Measurements from ENCODE around the gene GRIK1. TPM values are rescaled to one million over a fixed set of nuclear protein-coding genes. Genes with fewer than 3 reads are reported as not detected.
"Not testable (repeated sequence)": the region's sequence is repeated elsewhere in the genome, so short reads cannot be mapped to it uniquely, and the experiment has no call there.

GRIK1 gene
- total RNA-seq = not detected

GRCh38 chr21:29939924-29940275, at the start of gene GRIK1:
Gene GRIK1 (minus strand): TSS chr21:29939996.
- no peaks in the 10 kb centered on the region for H3K36me3 Mint-ChIP-seq (ENCODE audit: low read depth)
- H3K9me3 Mint-ChIP-seq = peaks cover 3% of the 10 kb centered on the region
- no peak within 1 kb of the TSS for H3K4me3 Mint-ChIP-seq
- CTCF ChIA-PET = no interaction called here
- POLR2A ChIA-PET = no interaction called here
- DNase-seq = no peak
- H3K27me3 Mint-ChIP-seq = peaks cover 22% of the 10 kb centered on the region
- H3K4me1 Mint-ChIP-seq = no peaks in the 10 kb centered on the region
- H3K27ac Mint-ChIP-seq = no peak within 1 kb of the TSS

GRCh38 chr21:29987762-29988161, 48.0 kb upstream of the GRIK1 start:
- H3K4me1 Mint-ChIP-seq = no peaks in the 10 kb centered on the region
- H3K9me3 Mint-ChIP-seq = peaks cover 12% of the 10 kb centered on the region
- H3K27me3 Mint-ChIP-seq = no peaks in the 10 kb centered on the region
- no peaks in the 10 kb centered on the region for H3K36me3 Mint-ChIP-seq (ENCODE audit: low read depth)
- CTCF ChIA-PET = no interaction called here
- no peak overlapping the region for H3K4me3 Mint-ChIP-seq
- POLR2A ChIA-PET = no interaction called here
- no peak overlapping the region for H3K27ac Mint-ChIP-seq
- DNase-seq = no peak

GRCh38 chr21:29985866-29986265, 46.1 kb upstream of the GRIK1 start:
- ChIA-PET POLR2A (no interaction called here), CTCF (no interaction called here)
- no peak for DNase-seq
- Mint-ChIP-seq H3K4me3 (no peak overlapping the region), H3K27me3 (no peaks in the 10 kb centered on the region), H3K9me3 (peaks cover 7% of the 10 kb centered on the region), H3K4me1 (no peaks in the 10 kb centered on the region), H3K36me3 (ENCODE audit: low read depth) (no peaks in the 10 kb centered on the region), H3K27ac (no peak overlapping the region)

- no peak for DNase-seq
- no peaks in the 10 kb centered on the region for H3K36me3 Mint-ChIP-seq (ENCODE audit: low read depth)
- no peaks in the 10 kb centered on the region for H3K27me3 Mint-ChIP-seq
- CTCF ChIA-PET = no interaction called here
- H3K4me1 Mint-ChIP-seq = no peaks in the 10 kb centered on the region
- no peak overlapping the region for H3K4me3 Mint-ChIP-seq
- no peak overlapping the region for H3K27ac Mint-ChIP-seq
- peaks cover 1% of the 10 kb centered on the region for H3K9me3 Mint-ChIP-seq
- POLR2A ChIA-PET = no interaction called here
Observed at GRCh38 chr21:29979043-29979442, 39.2 kb upstream of the GRIK1 start.

- no peaks in the 10 kb centered on the region for H3K27me3 Mint-ChIP-seq
- no peak overlapping the region for H3K4me3 Mint-ChIP-seq
- DNase-seq = no peak
- H3K27ac Mint-ChIP-seq = no peak overlapping the region
- CTCF ChIA-PET = no interaction called here
- H3K9me3 Mint-ChIP-seq = peaks cover 2% of the 10 kb centered on the region
- no peaks in the 10 kb centered on the region for H3K36me3 Mint-ChIP-seq (ENCODE audit: low read depth)
- no peaks in the 10 kb centered on the region for H3K4me1 Mint-ChIP-seq
- POLR2A ChIA-PET = no interaction called here
Observed at GRCh38 chr21:29975776-29976175, 36.0 kb upstream of the GRIK1 start.

GRCh38 chr21:29973258-29973657, 33.5 kb upstream of the GRIK1 start:
- CTCF ChIA-PET = no interaction called here
- no peaks in the 10 kb centered on the region for H3K4me1 Mint-ChIP-seq

GRCh38 chr21:29961291-29962027, 21.7 kb upstream of the GRIK1 start:
- CTCF ChIA-PET = no interaction called here
- H3K36me3 Mint-ChIP-seq (ENCODE audit: low read depth) = no peaks in the 10 kb centered on the region
- POLR2A ChIA-PET = no interaction called here
- no peaks in the 10 kb centered on the region for H3K4me1 Mint-ChIP-seq
- DNase-seq = no peak
- H3K4me3 Mint-ChIP-seq = no peak overlapping the region
- no peaks in the 10 kb centered on the region for H3K27me3 Mint-ChIP-seq
- H3K9me3 Mint-ChIP-seq = peaks cover 2% of the 10 kb centered on the region
- H3K27ac Mint-ChIP-seq = no peak overlapping the region

More at GRCh38 chr21:29973258-29973657, 33.5 kb upstream of the GRIK1 start:
- peaks cover 2% of the 10 kb centered on the region for H3K9me3 Mint-ChIP-seq
- DNase-seq = no peak
- no peak overlapping the region for H3K4me3 Mint-ChIP-seq
- no peaks in the 10 kb centered on the region for H3K27me3 Mint-ChIP-seq
- no peak overlapping the region for H3K27ac Mint-ChIP-seq
- no peaks in the 10 kb centered on the region for H3K36me3 Mint-ChIP-seq (ENCODE audit: low read depth)
- POLR2A ChIA-PET = no interaction called here

GRCh38 chr21:29958551-29958950, 18.8 kb upstream of the GRIK1 start:
- peaks cover 2% of the 10 kb centered on the region for H3K9me3 Mint-ChIP-seq
- no peaks in the 10 kb centered on the region for H3K36me3 Mint-ChIP-seq (ENCODE audit: low read depth)
- ChIA-PET CTCF (no interaction called here), POLR2A (no interaction called here)
- no peak overlapping the region for H3K4me3 Mint-ChIP-seq
- no peaks in the 10 kb centered on the region for H3K27me3 Mint-ChIP-seq
- H3K27ac Mint-ChIP-seq = no peak overlapping the region
- DNase-seq = no peak
- H3K4me1 Mint-ChIP-seq = no peaks in the 10 kb centered on the region

GRCh38 chr21:29958035-29958434, 18.2 kb upstream of the GRIK1 start:
- H3K27ac Mint-ChIP-seq; H3K9me3 Mint-ChIP-seq; POLR2A ChIA-PET; H3K4me3 Mint-ChIP-seq; H3K36me3 Mint-ChIP-seq (ENCODE audit: low read depth); CTCF ChIA-PET; H3K4me1 Mint-ChIP-seq; H3K27me3 Mint-ChIP-seq; DNase-seq: not testable (repeated sequence)

- Mint-ChIP-seq H3K27ac (no peak overlapping the region), H3K27me3 (no peaks in the 10 kb centered on the region), H3K36me3 (ENCODE audit: low read depth) (no peaks in the 10 kb centered on the region), H3K4me3 (no peak overlapping the region), H3K4me1 (no peaks in the 10 kb centered on the region), H3K9me3 (peaks cover 2% of the 10 kb centered on the region)
- POLR2A ChIA-PET = no interaction called here
- DNase-seq = no peak
- CTCF ChIA-PET = no interaction called here
Observed at GRCh38 chr21:29953690-29954089, 13.9 kb upstream of the GRIK1 start.

- Mint-ChIP-seq H3K4me3 (no peak overlapping the region), H3K9me3 (peaks cover 2% of the 10 kb centered on the region), H3K36me3 (ENCODE audit: low read depth) (no peaks in the 10 kb centered on the region), H3K27me3 (no peaks in the 10 kb centered on the region), H3K27ac (no peak overlapping the region), H3K4me1 (no peaks in the 10 kb centered on the region)
- CTCF ChIA-PET = no interaction called here
- no peak for DNase-seq
- POLR2A ChIA-PET = no interaction called here
Observed at GRCh38 chr21:29953072-29953471, 13.3 kb upstream of the GRIK1 start.

- Mint-ChIP-seq H3K36me3 (ENCODE audit: low read depth) (no peaks in the 10 kb centered on the region), H3K27me3 (no peaks in the 10 kb centered on the region), H3K27ac (no peak overlapping the region), H3K9me3 (no peaks in the 10 kb centered on the region), H3K4me1 (no peaks in the 10 kb centered on the region), H3K4me3 (no peak overlapping the region)
- no peak for DNase-seq
- ChIA-PET POLR2A (no interaction called here), CTCF (no interaction called here)
Observed at GRCh38 chr21:29951911-29952310, 12.1 kb upstream of the GRIK1 start.

GRCh38 chr21:29949991-29950390, 10.2 kb upstream of the GRIK1 start:
- ChIA-PET CTCF (no interaction called here), POLR2A (no interaction called here)
- Mint-ChIP-seq H3K27ac (no peak overlapping the region), H3K4me1 (no peaks in the 10 kb centered on the region), H3K4me3 (no peak overlapping the region), H3K36me3 (ENCODE audit: low read depth) (no peaks in the 10 kb centered on the region), H3K9me3 (no peaks in the 10 kb centered on the region), H3K27me3 (no peaks in the 10 kb centered on the region)
- no peak for DNase-seq

GRCh38 chr21:29947119-29947518, 7.3 kb upstream of the GRIK1 start:
- POLR2A ChIA-PET = no interaction called here
- Mint-ChIP-seq H3K27ac (no peak overlapping the region), H3K9me3 (no peaks in the 10 kb centered on the region), H3K36me3 (ENCODE audit: low read depth) (no peaks in the 10 kb centered on the region), H3K4me3 (no peak overlapping the region), H3K27me3 (no peaks in the 10 kb centered on the region), H3K4me1 (no peaks in the 10 kb centered on the region)
- DNase-seq = no peak
- CTCF ChIA-PET = no interaction called here

- H3K36me3 Mint-ChIP-seq (ENCODE audit: low read depth) = no peaks in the 10 kb centered on the region
- ChIA-PET CTCF (no interaction called here), POLR2A (no interaction called here)
- no peaks in the 10 kb centered on the region for H3K4me1 Mint-ChIP-seq
- H3K27me3 Mint-ChIP-seq = peaks cover 13% of the 10 kb centered on the region
- no peak overlapping the region for H3K27ac Mint-ChIP-seq
- no peaks in the 10 kb centered on the region for H3K9me3 Mint-ChIP-seq
- DNase-seq = no peak
- H3K4me3 Mint-ChIP-seq = no peak overlapping the region
Observed at GRCh38 chr21:29943885-29944284, 4.1 kb upstream of the GRIK1 start.

Measured in activated CD4-positive, alpha-beta memory T cell treated with anti-CD3 and anti-CD28 coated beads, Interleukin-2, amount 10 ng/mL, durations not matched to agents 7 days and 5 days (primary cell).